Kidney tubule cell (primary cell): Measurements from ENCODE around the gene KRTAP19-1.
"Not testable (repeated sequence)": the region's sequence is repeated elsewhere in the genome, so short reads cannot be mapped to it uniquely, and the experiment has no call there.

ENCODE experiments used
- DNase-seq: peaks from one replicate; pipeline ENCODE4 v3.0.0-alpha.2; 2018; ENCODE audit warnings: low spot score

KRTAP19-1 gene

GRCh38 chr21:30480145-30480544 lies at the start of gene KRTAP19-1:
KRTAP19-1 (minus strand) TSS chr21:30480367; CDS start chr21:30480317, 50 bp downstream.
- no peak for DNase-seq

GRCh38 chr21:30518876-30519275 lies 38.7 kb upstream of the KRTAP19-1 start:
- DNase-seq: peak; percentile 2

- no peak for DNase-seq
Observed at GRCh38 chr21:30515681-30516080, 35.5 kb upstream of the KRTAP19-1 start.

GRCh38 chr21:30505621-30506205 lies 25.5 kb upstream of the KRTAP19-1 start:
- DNase-seq: not testable (repeated sequence)

GRCh38 chr21:30502041-30502440 lies 21.9 kb upstream of the KRTAP19-1 start, which contains the start of gene KRTAP19-5:
KRTAP19-5 (minus strand) TSS chr21:30502141; CDS start chr21:30502090, 51 bp downstream.
- no peak for DNase-seq

GRCh38 chr21:30497065-30497464 lies 16.9 kb upstream of the KRTAP19-1 start, which contains the start of gene KRTAP19-4:
KRTAP19-4 (minus strand) TSS chr21:30497165; CDS start chr21:30497110, 55 bp downstream.
- DNase-seq: no peak

- no peak for DNase-seq
Observed at GRCh38 chr21:30491963-30492428, 11.8 kb upstream of the KRTAP19-1 start, which contains the start of gene KRTAP19-3. KRTAP19-3 (minus strand) TSS chr21:30492013; CDS start chr21:30491957, 56 bp downstream.

- DNase-seq: no peak
Observed at GRCh38 chr21:30487336-30487735, 7.2 kb upstream of the KRTAP19-1 start, which contains the start of gene KRTAP19-2. KRTAP19-2 (minus strand) TSS chr21:30487436; CDS start chr21:30487348, 88 bp downstream.

GRCh38 chr21:30486180-30486579 lies 6.0 kb upstream of the KRTAP19-1 start:
- no peak for DNase-seq

GRCh38 chr21:30482130-30482529 lies 2.0 kb upstream of the KRTAP19-1 start:
- DNase-seq: no peak

- DNase-seq: no peak
Observed at GRCh38 chr21:30479259-30479658, 908 bp downstream of the KRTAP19-1 start.

GRCh38 chr21:30478004-30478403 lies 2.2 kb downstream of the KRTAP19-1 start:
- DNase-seq: no peak

- DNase-seq: no peak
Observed at GRCh38 chr21:30468900-30469714, 11.1 kb downstream of the KRTAP19-1 start.

- DNase-seq: peak; percentile 5
Observed at GRCh38 chr21:30463713-30464112, 16.5 kb downstream of the KRTAP19-1 start.

GRCh38 chr21:30448514-30448913 lies 31.7 kb downstream of the KRTAP19-1 start:
- DNase-seq: no peak

- no peak for DNase-seq
Observed at GRCh38 chr21:30447056-30447455, 33.1 kb downstream of the KRTAP19-1 start.

GRCh38 chr21:30444204-30444603 lies 36.0 kb downstream of the KRTAP19-1 start:
- DNase-seq: no peak

- no peak for DNase-seq
Observed at GRCh38 chr21:30443226-30443625, 36.9 kb downstream of the KRTAP19-1 start.

GRCh38 chr21:30439975-30440374 lies 40.2 kb downstream of the KRTAP19-1 start, which contains the start of gene KRTAP15-1:
KRTAP15-1 (plus strand) TSS chr21:30440275; CDS start chr21:30440328, 53 bp downstream.
- DNase-seq: no peak

- DNase-seq: no peak
Observed at GRCh38 chr21:30437010-30437565, 43.1 kb downstream of the KRTAP19-1 start.

- DNase-seq: peak; percentile 38
Observed at GRCh38 chr21:30434033-30434631, 46.0 kb downstream of the KRTAP19-1 start.

GRCh38 chr21:30430170-30430655 lies 50.0 kb downstream of the KRTAP19-1 start, which contains the start of gene KRTAP13-4:
KRTAP13-4 (plus strand) TSS chr21:30430220; CDS start chr21:30430276, 56 bp downstream.
- DNase-seq: no peak
